ENCODE data around the gene ANKRD53. TPM values are rescaled to one million over a fixed set of nuclear protein-coding genes. Genes with fewer than 3 reads are reported as not detected.
A peak's percentile ranks its signal among the peaks of the same experiment; 100 is the strongest.
"Not testable (repeated sequence)": the region's sequence is repeated elsewhere in the genome, so short reads cannot be mapped to it uniquely, and the experiment has no call there.

Gene ANKRD53
- total RNA-seq, 1 donor from 2014 or later = 0.56 TPM

DNA sequence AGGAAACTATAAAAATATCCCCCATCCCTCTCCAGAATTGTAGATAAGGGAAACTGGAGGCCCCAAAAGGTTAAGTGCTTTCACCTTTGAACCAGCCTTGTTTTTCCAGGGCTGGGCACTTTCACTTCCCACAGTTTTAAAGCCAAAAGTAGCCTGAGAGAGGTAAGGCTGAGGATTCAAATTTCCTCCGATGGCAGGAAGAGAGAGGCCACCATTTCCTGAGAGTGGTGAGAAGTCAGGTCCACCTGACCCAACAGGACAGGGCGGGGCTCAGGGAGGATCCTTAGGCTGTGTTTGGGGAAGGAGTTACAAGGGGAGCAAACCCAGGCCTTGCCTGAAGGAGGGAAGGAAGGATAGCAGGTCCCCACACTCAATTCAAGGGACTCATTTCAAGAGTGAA lies 20.9 kb downstream of the ANKRD53 start:
- H3K4me3 Mint-ChIP-seq (ENCODE audit: unreplicated experiment) = no peak overlapping the region
- no peaks in the 10 kb centered on the region for H3K36me3 Mint-ChIP-seq (ENCODE audit: low read depth, unreplicated experiment)
- TF ChIP-seq, protein P1, sequence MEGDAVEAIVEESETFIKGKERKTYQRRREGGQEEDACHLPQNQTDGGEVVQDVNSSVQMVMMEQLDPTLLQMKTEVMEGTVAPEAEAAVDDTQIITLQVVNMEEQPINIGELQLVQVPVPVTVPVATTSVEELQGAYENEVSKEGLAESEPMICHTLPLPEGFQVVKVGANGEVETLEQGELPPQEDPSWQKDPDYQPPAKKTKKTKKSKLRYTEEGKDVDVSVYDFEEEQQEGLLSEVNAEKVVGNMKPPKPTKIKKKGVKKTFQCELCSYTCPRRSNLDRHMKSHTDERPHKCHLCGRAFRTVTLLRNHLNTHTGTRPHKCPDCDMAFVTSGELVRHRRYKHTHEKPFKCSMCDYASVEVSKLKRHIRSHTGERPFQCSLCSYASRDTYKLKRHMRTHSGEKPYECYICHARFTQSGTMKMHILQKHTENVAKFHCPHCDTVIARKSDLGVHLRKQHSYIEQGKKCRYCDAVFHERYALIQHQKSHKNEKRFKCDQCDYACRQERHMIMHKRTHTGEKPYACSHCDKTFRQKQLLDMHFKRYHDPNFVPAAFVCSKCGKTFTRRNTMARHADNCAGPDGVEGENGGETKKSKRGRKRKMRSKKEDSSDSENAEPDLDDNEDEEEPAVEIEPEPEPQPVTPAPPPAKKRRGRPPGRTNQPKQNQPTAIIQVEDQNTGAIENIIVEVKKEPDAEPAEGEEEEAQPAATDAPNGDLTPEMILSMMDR (IDR thresholded peaks at IDR 0.05; ENCODE audit: unreplicated experiment) = no peak
- H3K27ac Mint-ChIP-seq (ENCODE audit: unreplicated experiment) = no peak overlapping the region
- DNase-seq (ENCODE audit: low spot score) = no peak
- H3K27me3 Mint-ChIP-seq (ENCODE audit: unreplicated experiment) = peaks cover 9% of the 10 kb centered on the region
- peaks cover 10% of the 10 kb centered on the region for H3K4me1 Mint-ChIP-seq (ENCODE audit: unreplicated experiment)
- H3K9me3 Mint-ChIP-seq (ENCODE audit: unreplicated experiment) = no peaks in the 10 kb centered on the region

DNA sequence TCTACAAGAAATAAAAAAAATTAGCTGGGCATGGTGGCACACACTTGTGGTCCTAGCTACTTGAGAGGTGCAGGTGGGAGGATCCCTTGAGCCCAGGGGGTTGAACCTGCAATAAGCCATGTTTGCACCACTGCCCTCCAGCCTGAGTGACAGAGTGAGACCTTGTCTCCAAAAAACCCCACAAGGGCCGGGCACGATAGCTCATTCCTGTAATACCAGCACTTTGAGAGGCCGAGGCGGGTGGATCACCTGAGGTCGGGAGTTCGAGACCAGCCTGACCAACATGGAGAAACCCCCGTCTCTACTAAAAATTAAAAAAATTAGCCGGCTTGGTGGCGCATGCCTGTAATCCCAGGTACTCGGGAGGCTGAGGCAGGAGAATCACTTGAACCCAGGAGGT lies 21.5 kb downstream of the ANKRD53 start:
- not testable (repeated sequence) for H3K4me3 Mint-ChIP-seq (ENCODE audit: unreplicated experiment); H3K36me3 Mint-ChIP-seq (ENCODE audit: low read depth, unreplicated experiment); H3K27me3 Mint-ChIP-seq (ENCODE audit: unreplicated experiment); DNase-seq (ENCODE audit: low spot score); H3K9me3 Mint-ChIP-seq (ENCODE audit: unreplicated experiment); H3K27ac Mint-ChIP-seq (ENCODE audit: unreplicated experiment)
- H3K4me1 Mint-ChIP-seq (ENCODE audit: unreplicated experiment) = peaks cover 10% of the 10 kb centered on the region

DNA sequence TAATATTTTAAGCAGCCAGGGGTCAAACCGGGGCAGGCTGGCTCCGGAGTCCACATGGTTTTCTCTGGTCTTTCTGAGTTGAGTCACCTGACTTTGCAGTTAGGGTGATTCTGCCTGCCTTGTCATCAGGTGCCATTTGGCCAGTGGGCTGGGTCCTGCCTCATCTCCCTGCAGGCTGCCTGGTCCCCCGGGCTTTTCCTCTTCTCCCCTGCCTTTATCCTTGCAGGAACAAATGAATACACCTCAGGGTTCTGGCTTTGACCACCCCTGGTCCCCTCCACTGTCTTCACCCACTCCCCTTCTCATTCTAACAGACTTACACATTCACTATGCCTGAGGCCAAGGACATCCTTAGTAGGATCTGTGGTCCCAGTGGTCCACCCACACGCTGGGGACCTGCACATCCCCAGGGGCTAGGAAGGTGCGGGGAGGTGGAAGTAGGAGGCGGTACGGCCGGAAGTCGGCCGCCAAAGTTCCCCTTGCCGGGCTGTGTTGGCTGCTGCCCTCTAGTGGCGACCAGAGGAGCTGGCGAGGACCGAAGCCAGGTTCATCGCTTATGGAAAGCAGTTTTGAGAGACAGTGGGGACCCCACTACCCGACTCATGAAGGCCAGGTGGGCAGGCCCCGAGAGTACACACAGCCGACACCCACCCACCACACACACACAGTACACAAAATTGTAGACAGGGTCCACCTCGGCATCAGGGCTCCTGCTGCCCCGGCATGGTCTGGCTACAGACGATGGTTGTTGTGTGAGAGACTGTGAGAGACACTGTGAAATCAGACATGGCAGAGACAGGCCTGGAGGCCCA lies 22.6 kb downstream of the ANKRD53 start:
- H3K36me3 Mint-ChIP-seq (ENCODE audit: low read depth, unreplicated experiment) = peaks cover 7% of the 10 kb centered on the region
- H3K27ac Mint-ChIP-seq (ENCODE audit: unreplicated experiment) = no peak overlapping the region

DNA sequence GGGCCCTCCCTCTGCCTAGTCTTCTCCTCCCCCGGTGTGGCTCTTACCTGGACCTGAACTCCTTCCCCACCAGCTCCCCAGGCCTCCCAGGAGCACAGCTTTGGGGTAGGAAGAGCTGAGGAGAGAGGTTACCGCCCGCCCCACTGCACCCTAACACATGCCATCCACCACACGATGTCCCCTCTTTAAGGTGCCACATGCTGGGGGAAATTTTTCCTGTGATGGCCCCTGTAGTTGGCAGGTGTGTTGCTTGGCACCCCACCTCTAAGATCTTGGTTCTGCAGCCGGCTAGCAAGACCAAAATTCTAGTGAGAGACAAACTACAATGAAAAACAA lies 23.1 kb downstream of the ANKRD53 start:
- H3K4me3 Mint-ChIP-seq (ENCODE audit: unreplicated experiment) = no peak overlapping the region
- TF ChIP-seq, protein P1 (IDR thresholded peaks at IDR 0.05; ENCODE audit: unreplicated experiment) = no peak
- no peaks in the 10 kb centered on the region for H3K9me3 Mint-ChIP-seq (ENCODE audit: unreplicated experiment)
- H3K36me3 Mint-ChIP-seq (ENCODE audit: low read depth, unreplicated experiment) = peaks cover 7% of the 10 kb centered on the region
- no peak overlapping the region for H3K27ac Mint-ChIP-seq (ENCODE audit: unreplicated experiment)
- H3K4me1 Mint-ChIP-seq (ENCODE audit: unreplicated experiment) = peaks cover 13% of the 10 kb centered on the region
- H3K27me3 Mint-ChIP-seq (ENCODE audit: unreplicated experiment) = peaks cover 11% of the 10 kb centered on the region
- DNase-seq (ENCODE audit: low spot score) = no peak

More for the DNA sequence above, 22.6 kb downstream of the ANKRD53 start:
- peaks cover 11% of the 10 kb centered on the region for H3K27me3 Mint-ChIP-seq (ENCODE audit: unreplicated experiment)
- DNase-seq (ENCODE audit: low spot score) = peak; percentile 73
- TF ChIP-seq, protein P1 (IDR thresholded peaks at IDR 0.05; ENCODE audit: unreplicated experiment) = peak; percentile 93
- no peak overlapping the region for H3K4me3 Mint-ChIP-seq (ENCODE audit: unreplicated experiment)
- H3K9me3 Mint-ChIP-seq (ENCODE audit: unreplicated experiment) = no peaks in the 10 kb centered on the region
- H3K4me1 Mint-ChIP-seq (ENCODE audit: unreplicated experiment) = peaks cover 13% of the 10 kb centered on the region

DNA sequence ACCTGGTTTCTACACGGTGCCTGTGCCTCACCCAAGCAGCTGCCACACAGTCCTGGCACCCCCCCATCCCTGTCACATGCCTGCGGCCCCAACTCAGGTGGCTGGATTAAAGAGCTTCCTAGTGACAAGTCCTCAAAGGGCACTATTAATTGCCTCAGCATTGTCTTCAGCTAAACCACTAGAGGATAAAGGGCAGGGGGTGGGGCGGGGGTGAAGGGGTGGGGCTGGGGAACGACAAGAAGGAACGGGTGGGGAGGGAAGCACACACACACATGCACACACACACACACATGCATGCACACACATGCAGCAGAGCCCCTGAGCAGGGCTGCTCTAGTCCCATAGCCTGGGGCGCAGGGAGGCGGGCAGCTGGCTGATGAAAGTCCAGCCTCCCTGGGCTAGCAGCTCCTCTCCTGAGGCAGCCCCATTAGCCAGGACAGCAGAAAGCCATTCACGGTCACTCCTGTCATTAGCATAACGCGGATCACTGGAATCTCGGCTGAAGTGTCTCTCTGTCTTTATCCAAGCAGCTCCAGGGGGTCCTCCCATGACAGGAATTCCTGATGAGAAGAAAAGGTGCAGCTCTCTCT lies 23.6 kb downstream of the ANKRD53 start:
- H3K36me3 Mint-ChIP-seq (ENCODE audit: low read depth, unreplicated experiment) = peaks cover 7% of the 10 kb centered on the region
- H3K4me1 Mint-ChIP-seq (ENCODE audit: unreplicated experiment) = peaks cover 13% of the 10 kb centered on the region
- H3K27me3 Mint-ChIP-seq (ENCODE audit: unreplicated experiment) = peaks cover 13% of the 10 kb centered on the region
- TF ChIP-seq, protein P1 (IDR thresholded peaks at IDR 0.05; ENCODE audit: unreplicated experiment) = no peak
- no peaks in the 10 kb centered on the region for H3K9me3 Mint-ChIP-seq (ENCODE audit: unreplicated experiment)
- no peak overlapping the region for H3K4me3 Mint-ChIP-seq (ENCODE audit: unreplicated experiment)
- H3K27ac Mint-ChIP-seq (ENCODE audit: unreplicated experiment) = no peak overlapping the region
- DNase-seq (ENCODE audit: low spot score) = no peak
